OCI-LY3 (cell line): Measurements from ENCODE around the gene GPR18.

Experiments
- EZH2phosphoT487 ChIP-seq: fragments of 200-600 bp; shearing (Covaris generic); IDR thresholded peaks from 2 replicates; pipeline ENCODE4 v1.6.1; 2018; ENCODE audit warnings: antibody characterized with exemption, mixed run types, low read depth
- TF ChIP-seq, protein P1 (sequence below): fragments of 200-600, 300-600 bp; sonication (generic); IDR thresholded peaks from 2 replicates; pipeline ENCODE4 v1.5.1; 2014; ENCODE audit warnings: antibody characterized with exemption, low read length, low read depth

DNA sequence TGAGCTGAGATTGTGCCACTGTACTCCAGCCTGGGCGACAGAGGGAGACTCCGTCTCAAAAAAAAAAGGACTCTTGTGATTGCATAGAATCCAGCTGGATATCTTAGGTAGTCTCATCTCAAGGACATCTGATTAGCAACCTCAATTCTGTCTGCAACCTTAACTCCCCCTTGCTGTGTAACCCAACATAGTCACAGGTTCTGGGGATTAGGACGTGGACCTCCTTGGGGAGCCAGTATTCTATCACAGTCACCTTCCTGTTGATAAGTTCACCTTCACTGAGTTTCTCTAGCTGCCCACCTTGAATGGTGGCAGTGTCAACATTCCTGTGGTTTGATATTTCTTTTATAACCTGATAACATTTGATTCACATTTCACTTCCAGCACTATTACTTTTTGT lies 27.2 kb downstream of the GPR18 start:
- TF ChIP-seq, protein P1, sequence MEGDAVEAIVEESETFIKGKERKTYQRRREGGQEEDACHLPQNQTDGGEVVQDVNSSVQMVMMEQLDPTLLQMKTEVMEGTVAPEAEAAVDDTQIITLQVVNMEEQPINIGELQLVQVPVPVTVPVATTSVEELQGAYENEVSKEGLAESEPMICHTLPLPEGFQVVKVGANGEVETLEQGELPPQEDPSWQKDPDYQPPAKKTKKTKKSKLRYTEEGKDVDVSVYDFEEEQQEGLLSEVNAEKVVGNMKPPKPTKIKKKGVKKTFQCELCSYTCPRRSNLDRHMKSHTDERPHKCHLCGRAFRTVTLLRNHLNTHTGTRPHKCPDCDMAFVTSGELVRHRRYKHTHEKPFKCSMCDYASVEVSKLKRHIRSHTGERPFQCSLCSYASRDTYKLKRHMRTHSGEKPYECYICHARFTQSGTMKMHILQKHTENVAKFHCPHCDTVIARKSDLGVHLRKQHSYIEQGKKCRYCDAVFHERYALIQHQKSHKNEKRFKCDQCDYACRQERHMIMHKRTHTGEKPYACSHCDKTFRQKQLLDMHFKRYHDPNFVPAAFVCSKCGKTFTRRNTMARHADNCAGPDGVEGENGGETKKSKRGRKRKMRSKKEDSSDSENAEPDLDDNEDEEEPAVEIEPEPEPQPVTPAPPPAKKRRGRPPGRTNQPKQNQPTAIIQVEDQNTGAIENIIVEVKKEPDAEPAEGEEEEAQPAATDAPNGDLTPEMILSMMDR: no peak
- TF ChIP-seq EZH2phosphoT487: no peak
